Body of pancreas (tissue), 4 donors: ENCODE measurements around the gene VWA8. TPM values are rescaled to one million over a fixed set of nuclear protein-coding genes. Genes with fewer than 3 reads are reported as not detected.
"Not testable (repeated sequence)": the region's sequence is repeated elsewhere in the genome, so short reads cannot be mapped to it uniquely, and the experiment has no call there.

Experiments
- ATAC-seq: fragments of 150-250 bp; one replicate; pipeline ENCODE4 v1.9.1; 2016
- DNase-seq, 4 donors: peaks; one replicate each; pipeline ENCODE4 v3.0.0-alpha.2; 2019
- H3K27ac ChIP-seq, 4 donors: fragments of 200-600 bp; sonication (generic); 1 replicate in 3 of 4; 2 replicates in 1 of 4; pipeline versions ENCODE4 v1.5.1 to v1.6.1; 2016 to 2019; ENCODE audit warnings: mild to moderate bottlenecking in 1 of 4, mixed read lengths in 1 of 4, moderate library complexity in 1 of 4
- H3K27me3 ChIP-seq, 2 donors: fragments of 200-600 bp; sonication (generic); one replicate each; pipeline ENCODE4 v1.6.0; 2016; ENCODE audit warnings: mild to moderate bottlenecking in 1 of 2
- H3K36me3 ChIP-seq, 2 donors: fragments of 200-600 bp; sonication (generic); replicated peaks in 1 of 2; 2 replicates each; pipeline ENCODE4 v1.5.1; 2016; ENCODE audit warnings: low read depth in 2 of 2; ENCODE audit not compliant: insufficient read depth in 1 of 2
- H3K4me1 ChIP-seq: fragments of 200-600 bp; sonication (generic); one replicate; pipeline ENCODE4 v1.6.0; 2016
- H3K4me3 ChIP-seq, 2 donors: fragments of 200-600 bp; sonication (generic); 1 replicate in 1 of 2; 2 replicates in 1 of 2; pipeline ENCODE4 v1.5.1; 2016 to 2019
- H3K9me3 ChIP-seq, 3 donors: fragments of 200-600 bp; sonication (generic); 1 replicate in 2 of 3; 2 replicates in 1 of 3; pipeline ENCODE4 v1.5.1; 2016
- CTCF ChIP-seq, 7 experiments: fragments of 450-650 bp in 4 of 7; fragments of 200-600 bp in 3 of 7; sonication (generic) in 3 of 7; IDR thresholded peaks; one replicate each; pipeline ENCODE4 v1.5.1; 2016 to 2019; ENCODE audit warnings: antibody characterized with exemption in 7 of 7
- POLR2A ChIP-seq, 3 donors: fragments of 450-650 bp; IDR thresholded peaks; one replicate each; pipeline ENCODE4 v1.6.1; 2016; ENCODE audit warnings: antibody characterized with exemption in 3 of 3, mild to moderate bottlenecking in 2 of 3
- WGBS, 2 donors: methylation state at CpG; one replicate each; pipeline ENCODE4 v1.1.5; 2017; 5-methylcytosine and 5-hydroxymethylcytosine counted together
- intact Hi-C: fragments of 100-400 bp; cut with DNase I; formaldehyde crosslinking; loops from one replicate; pipeline ENCODE4 v1.15.1; 2023
- total RNA-seq, 2 donors: library from RNA; depleted of rRNA; stranded (reverse); fragments of >200 nt; gene quantifications; one replicate each; pipeline ENCODE4 v1.1.0, GENCODE V29; 2016

VWA8 gene
- total RNA-seq, 2 donors from 2014 or later = 15.8 to 29.3 TPM

GRCh38 chr13:41955605-41956004 is 5.3 kb downstream of the VWA8 start:
- Histone ChIP-seq H3K9me3 (no peaks in the 10 kb centered on the region), H3K36me3 (no peaks in the 10 kb centered on the region), H3K4me1 (peaks cover 21% of the 10 kb centered on the region), H3K27me3 (no peaks in the 10 kb centered on the region), H3K4me3 (no peak overlapping the region), H3K27ac (peak overlapping the region in 1 of 4 donors; percentile 4)
- ATAC-seq = no peak
- no peak for DNase-seq
- TF ChIP-seq CTCF (IDR thresholded peaks at IDR 0.05) (no peak), POLR2A (IDR thresholded peaks at IDR 0.05) (no peak)
- WGBS, 2 donors = 67 to 80% methylated on average over 5 of the region's 5 CpGs
- intact Hi-C loops = no loop called here

- WGBS, 2 donors = 100% methylated on average over 1 of the region's 1 CpG
Measured at GRCh38 chr13:41954226-41954625, 6.7 kb downstream of the VWA8 start.

GRCh38 chr13:41952749-41953148 is 8.2 kb downstream of the VWA8 start:
- intact Hi-C loops = no loop called here
- TF ChIP-seq POLR2A (IDR thresholded peaks at IDR 0.05) = no peak
- no peak for TF ChIP-seq CTCF (IDR thresholded peaks at IDR 0.05)
- Histone ChIP-seq H3K27ac (no peak overlapping the region), H3K4me1 (peaks cover 10% of the 10 kb centered on the region), H3K9me3 (no peaks in the 10 kb centered on the region), H3K36me3 (no peaks in the 10 kb centered on the region), H3K4me3 (no peak overlapping the region), H3K27me3 (no peaks in the 10 kb centered on the region)
- ATAC-seq (no peak), DNase-seq (no peak)
- 74 to 81% methylated on average over 3 of the region's 3 CpGs for WGBS, 2 donors

More at GRCh38 chr13:41954226-41954625, 6.7 kb downstream of the VWA8 start:
- no peaks in the 10 kb centered on the region for H3K36me3 ChIP-seq
- no peak overlapping the region for H3K4me3 ChIP-seq
- no peaks in the 10 kb centered on the region for H3K9me3 ChIP-seq
- ATAC-seq (no peak), DNase-seq (no peak)
- intact Hi-C loops = no loop called here
- peaks cover 14% of the 10 kb centered on the region for H3K4me1 ChIP-seq
- H3K27ac ChIP-seq = no peak overlapping the region
- H3K27me3 ChIP-seq = no peaks in the 10 kb centered on the region
- no peak for TF ChIP-seq CTCF (IDR thresholded peaks at IDR 0.05)
- no peak for TF ChIP-seq POLR2A (IDR thresholded peaks at IDR 0.05)

GRCh38 chr13:41949104-41949503 is 11.8 kb downstream of the VWA8 start:
- H3K4me3 ChIP-seq, H3K4me1 ChIP-seq, intact Hi-C loops, ATAC-seq, H3K27me3 ChIP-seq, H3K27ac ChIP-seq, DNase-seq, H3K9me3 ChIP-seq, H3K36me3 ChIP-seq: not testable (repeated sequence)
- 74 to 100% methylated on average over 1 of the region's 1 CpG for WGBS, 2 donors

GRCh38 chr13:41945926-41946325 is 15.0 kb downstream of the VWA8 start:
- H3K27ac ChIP-seq = no peak overlapping the region
- DNase-seq (no peak), ATAC-seq (no peak)
- no peak for TF ChIP-seq CTCF (IDR thresholded peaks at IDR 0.05)
- TF ChIP-seq POLR2A (IDR thresholded peaks at IDR 0.05) = no peak
- H3K4me1 ChIP-seq = peaks cover 6% of the 10 kb centered on the region
- H3K9me3 ChIP-seq = no peaks in the 10 kb centered on the region
- intact Hi-C loops = no loop called here
- no peak overlapping the region for H3K4me3 ChIP-seq
- no peaks in the 10 kb centered on the region for H3K27me3 ChIP-seq
- H3K36me3 ChIP-seq = no peaks in the 10 kb centered on the region
